GM12874 (cell line): ENCODE results near the gene DYNC1H1.

Source experiments
- CTCF ChIP-seq: IDR thresholded peaks from 2 replicates; pipeline ENCODE4 v1.5.1; 2011; ENCODE audit warnings: low read depth, mild to moderate bottlenecking, control low read depth, low read length, moderate library complexity; ENCODE audit not compliant: insufficient read depth

DYNC1H1 gene

DNA sequence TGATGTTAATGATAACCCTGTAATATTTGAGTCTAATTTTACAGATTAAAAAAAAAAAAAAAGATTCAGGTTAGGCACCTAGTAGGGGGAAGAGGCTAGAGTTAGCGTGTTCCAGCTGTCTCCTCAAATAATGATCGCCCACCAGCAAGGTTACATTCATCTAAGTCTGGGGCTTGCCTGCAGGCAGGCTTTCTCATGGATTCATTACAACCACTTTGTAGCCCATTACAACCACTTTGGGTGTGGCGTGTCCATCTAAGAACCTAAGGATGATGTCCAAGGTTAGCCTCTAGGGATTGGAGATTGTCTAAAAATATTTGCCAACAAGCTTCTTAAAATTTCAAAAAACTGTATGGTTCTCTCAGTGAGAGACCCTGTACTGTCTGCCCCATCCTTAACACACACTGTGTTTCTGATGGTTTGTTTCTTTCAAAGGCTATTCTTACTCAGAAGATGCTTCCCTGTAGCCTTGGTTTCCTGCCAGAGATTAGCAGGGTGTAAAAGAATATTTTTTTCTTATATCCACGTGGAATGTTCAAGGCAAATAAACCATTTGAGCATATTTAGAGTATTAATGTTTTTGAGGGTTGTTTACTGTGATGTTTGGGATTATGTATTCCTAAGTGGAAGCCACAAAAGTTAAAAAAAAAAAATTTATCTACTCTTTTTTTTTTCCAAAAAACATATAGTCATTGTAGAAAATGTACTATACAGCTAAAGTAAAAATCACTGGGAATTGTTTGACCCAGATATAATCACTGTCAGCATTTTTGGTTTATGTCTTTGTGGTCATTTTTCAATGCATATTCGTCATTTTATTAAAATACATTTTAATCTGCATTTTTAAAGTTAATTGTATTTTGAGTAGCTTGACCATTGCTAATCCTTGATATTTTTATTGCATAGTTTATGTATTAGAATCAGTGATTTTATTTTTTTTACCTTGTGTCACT, 1.7 kb downstream of the DYNC1H1 start:
- no peak for TF ChIP-seq CTCF

GRCh38 chr14:101966742-101967141, 2.4 kb downstream of the DYNC1H1 start:
- TF ChIP-seq CTCF: no peak

- TF ChIP-seq CTCF: no peak
Observed at GRCh38 chr14:101968186-101968585, 3.8 kb downstream of the DYNC1H1 start.

- TF ChIP-seq CTCF: no peak
Observed at GRCh38 chr14:101969481-101969880, 5.1 kb downstream of the DYNC1H1 start.

DNA sequence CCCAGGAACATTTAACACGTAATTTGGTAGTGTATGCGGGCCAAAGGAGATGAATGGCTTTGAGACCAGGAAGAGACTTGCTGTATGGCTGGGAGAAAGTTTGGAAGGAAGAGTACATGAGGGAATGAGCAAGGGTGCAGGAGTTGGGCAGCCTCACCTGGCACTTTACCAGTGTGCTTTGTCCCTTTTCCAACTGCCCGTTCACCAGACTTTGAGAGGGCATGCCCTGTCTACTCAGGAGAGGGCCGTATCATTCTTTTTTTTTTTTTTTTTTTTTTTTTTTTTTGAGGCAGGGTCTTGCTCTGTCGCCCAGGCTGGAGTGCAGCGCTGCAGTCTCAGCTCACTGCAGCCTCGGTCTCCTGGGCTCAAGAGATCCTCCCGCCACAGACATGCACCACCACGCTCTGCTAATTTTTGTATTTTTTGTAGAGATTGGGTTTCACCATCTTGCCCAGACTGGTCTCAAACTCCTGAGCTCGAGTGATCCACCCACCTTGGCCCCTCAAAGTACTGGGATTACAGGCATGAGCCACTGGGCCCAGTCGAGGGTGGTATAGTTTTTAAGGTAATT, 6.5 kb downstream of the DYNC1H1 start:
- no peak for TF ChIP-seq CTCF

- no peak for TF ChIP-seq CTCF
Observed at GRCh38 chr14:101972126-101972866, 7.9 kb downstream of the DYNC1H1 start.

DNA sequence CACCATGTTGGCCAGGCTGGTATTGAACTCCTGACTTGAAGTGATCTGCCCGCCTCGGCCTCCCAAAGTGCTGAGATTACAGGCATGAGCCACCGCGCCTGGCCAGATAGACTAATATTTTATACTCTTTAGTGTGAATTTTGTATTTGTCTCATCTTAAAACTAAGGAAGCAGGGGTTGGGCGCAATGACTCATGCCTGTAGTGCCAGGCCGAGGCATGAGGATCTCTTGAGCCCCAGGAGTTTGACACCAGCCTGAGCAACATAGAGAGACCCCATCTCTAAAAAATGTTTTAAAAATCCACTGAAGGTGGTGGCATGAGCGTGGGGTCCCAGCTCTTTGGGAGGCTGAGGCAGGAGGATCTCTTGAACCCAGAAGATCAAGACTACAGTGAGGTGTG, 9.0 kb downstream of the DYNC1H1 start:
- TF ChIP-seq CTCF: no peak
